ENCODE results near the gene FNDC3B.
"Not testable (repeated sequence)": the region's sequence is repeated elsewhere in the genome, so short reads cannot be mapped to it uniquely, and the experiment has no call there.

FNDC3B gene

GRCh38 chr3:172235698-172236097 lies 196.3 kb downstream of the FNDC3B start:
- no peak for DNase-seq (ENCODE audit: low read depth in 2 of 2)

DNA sequence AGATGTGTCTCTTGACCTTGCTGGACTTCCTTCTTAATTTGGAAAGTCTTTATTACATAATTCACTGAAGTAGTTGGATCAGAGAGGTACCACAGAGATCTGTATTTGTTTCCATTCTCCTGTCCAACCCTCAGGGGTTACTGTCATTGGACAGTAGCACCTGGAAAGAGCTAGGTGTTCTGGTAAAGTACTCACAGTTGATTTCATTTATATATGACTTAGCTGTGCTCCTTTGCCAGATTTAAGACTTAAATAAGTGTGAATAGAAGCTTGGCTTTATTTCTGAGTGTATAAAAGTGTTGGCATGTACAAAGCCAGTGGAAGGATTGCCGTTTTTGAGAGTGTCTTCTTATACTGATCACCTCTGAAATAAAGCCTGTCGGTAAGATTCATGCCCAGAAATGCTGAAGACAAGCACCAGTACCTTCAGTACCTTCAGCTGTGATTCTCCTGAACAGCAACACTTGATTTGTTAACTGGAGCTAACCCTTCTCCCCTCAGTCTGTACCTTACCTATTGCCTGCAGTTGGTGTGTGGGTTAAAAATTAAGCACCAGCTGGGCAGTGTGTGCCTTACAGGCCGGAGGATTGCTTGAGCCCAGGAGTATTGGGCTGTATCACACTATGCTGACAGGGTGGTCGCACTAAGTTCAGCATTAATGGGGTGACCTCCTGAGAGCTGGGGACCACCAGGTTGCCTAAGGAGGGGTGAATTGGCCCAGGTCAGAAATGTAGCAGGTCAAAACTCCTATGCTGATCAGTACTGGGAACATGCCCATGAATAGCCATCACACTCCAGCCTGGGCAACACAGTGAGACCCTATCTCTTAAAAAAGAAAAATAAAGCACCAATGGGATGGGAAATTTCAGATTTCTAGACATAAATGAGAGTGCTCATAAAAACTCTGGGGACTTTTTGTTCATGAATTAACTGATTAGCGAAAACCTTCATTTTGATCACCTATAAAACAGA lies 197.7 kb downstream of the FNDC3B start:
- DNase-seq (ENCODE audit: low read depth in 2 of 2): no peak

DNA sequence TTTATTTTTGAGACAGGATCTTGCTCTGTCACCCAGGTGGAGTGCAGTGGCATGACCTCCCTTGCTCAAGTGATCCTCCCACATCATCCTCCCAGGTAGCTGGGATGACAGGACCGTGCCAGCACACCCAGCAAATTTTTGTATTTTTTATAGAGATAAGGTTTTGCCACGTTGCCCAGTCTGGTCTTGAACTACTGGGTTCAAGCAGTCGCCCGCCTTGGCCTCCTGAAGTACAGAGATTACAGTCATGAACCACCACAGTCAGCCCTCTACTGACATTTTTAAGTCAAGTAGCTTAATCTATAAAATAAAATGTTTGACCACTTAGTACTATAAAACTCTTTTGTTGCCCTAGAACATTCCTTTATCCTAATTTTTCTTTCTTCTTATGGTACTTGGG lies 198.8 kb downstream of the FNDC3B start:
- no peak for DNase-seq (ENCODE audit: low read depth in 2 of 2)

- no peak for DNase-seq (ENCODE audit: low read depth in 2 of 2)
These were observed 199.9 kb downstream of the FNDC3B start for GRCh38 chr3:172239218-172239790.

DNA sequence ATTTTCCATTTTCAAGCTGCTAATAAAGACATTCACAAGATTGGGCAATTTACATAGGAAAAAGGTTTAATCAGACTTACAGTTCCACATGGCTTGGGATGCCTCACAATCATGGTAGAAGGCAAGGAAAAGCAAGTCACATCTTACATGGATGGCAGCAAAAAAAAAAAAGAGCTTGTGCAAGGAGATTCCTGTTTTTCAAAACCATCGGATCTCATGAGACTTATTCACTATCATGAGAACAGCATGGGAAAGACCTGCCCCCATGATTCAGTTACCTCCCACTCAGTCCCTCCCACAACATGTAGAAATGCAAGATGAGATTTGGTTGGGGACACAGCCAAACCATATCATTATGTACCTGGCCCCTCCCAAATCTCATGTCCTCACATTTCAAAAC lies 202.0 kb downstream of the FNDC3B start:
- no peak for DNase-seq (ENCODE audit: low read depth in 2 of 2)

DNA sequence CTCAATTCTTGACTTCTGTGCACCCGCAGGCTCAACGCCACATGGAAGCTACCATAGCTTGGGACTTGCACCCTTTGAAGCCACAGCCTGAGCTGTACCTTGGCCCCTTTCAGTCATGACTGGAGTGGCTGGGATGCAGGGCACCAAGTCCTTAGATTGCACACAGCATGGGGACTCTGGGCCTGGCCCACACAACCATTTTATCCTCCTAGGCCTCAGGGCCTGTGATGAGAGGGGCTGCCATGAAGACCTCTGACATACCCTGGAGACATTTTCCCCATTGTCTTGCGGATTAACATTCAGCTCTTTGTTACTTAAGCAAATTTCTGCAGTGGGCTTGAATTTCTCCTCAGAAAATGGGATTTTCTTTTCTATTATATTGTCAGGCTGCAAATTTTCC lies 203.1 kb downstream of the FNDC3B start:
- not testable (repeated sequence) for DNase-seq (ENCODE audit: low read depth in 2 of 2)

DNA sequence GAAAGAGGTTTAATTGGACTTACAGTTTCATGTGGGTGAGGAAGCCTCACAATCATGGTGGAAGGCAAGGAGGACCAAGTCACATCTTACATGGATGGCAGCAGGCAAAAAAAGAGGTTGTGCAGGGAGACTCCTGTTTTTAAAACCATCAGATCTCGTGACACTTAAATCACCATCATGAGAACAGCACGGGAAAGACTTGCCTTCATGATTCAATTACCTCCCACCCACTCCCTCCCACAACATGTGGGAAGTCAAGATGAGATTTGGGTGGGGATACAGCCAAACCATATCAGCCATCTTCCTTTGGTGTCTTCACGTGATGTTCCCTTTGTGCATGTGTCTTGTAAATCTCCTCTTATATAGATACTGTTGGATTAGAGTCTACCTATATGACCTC lies 204.0 kb downstream of the FNDC3B start:
- not testable (repeated sequence) for DNase-seq (ENCODE audit: low read depth in 2 of 2)

- no peak for DNase-seq (ENCODE audit: low read depth in 2 of 2)
These were observed 204.6 kb downstream of the FNDC3B start for GRCh38 chr3:172244011-172244410.

GRCh38 chr3:172245241-172245640 lies 205.9 kb downstream of the FNDC3B start:
- DNase-seq (ENCODE audit: low read depth in 2 of 2): no peak

- no peak for DNase-seq (ENCODE audit: low read depth in 2 of 2)
These were observed 206.9 kb downstream of the FNDC3B start for GRCh38 chr3:172246107-172246844.

DNA sequence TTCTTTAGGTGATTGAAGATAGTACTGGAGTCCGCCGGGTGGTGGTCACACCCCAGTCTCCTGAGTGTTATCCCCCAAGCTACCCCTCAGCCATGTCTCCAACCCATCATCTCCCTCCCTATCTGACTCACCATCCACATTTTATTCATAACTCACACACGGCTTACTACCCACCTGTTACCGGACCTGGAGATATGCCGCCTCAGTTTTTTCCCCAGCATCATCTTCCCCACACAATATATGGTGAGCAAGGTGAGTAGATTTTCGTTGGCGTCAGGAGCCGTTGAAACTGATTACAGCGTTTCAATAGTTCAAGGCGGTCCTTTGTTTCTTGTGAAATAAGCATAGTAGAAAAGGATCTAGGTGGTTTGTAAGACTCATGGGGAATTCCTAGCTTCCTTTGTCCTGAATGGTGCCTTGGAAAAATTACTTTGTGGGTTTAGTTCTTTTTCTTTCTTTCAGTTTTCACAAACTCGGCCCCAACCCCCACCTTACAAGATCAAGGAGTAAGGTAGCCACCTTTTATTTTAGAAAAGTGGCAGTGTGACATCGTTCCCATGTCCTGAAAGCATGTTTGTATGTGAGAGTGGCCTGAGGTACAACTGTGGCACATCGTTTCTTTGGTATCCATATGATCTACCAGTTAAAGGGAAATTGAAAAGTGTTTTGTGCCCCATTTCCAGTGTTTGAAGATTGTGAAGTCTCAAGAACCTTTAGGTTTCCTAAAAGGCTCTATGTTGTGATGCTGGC lies 208.3 kb downstream of the FNDC3B start:
- DNase-seq (ENCODE audit: low read depth in 2 of 2): no peak

- DNase-seq (ENCODE audit: low read depth in 2 of 2): no peak
These were observed 209.7 kb downstream of the FNDC3B start for GRCh38 chr3:172249039-172249438.

GRCh38 chr3:172251211-172251610 lies 211.8 kb downstream of the FNDC3B start:
- no peak for DNase-seq (ENCODE audit: low read depth in 2 of 2)

GRCh38 chr3:172253200-172253599 lies 213.8 kb downstream of the FNDC3B start:
- no peak for DNase-seq (ENCODE audit: low read depth in 2 of 2)

DNA sequence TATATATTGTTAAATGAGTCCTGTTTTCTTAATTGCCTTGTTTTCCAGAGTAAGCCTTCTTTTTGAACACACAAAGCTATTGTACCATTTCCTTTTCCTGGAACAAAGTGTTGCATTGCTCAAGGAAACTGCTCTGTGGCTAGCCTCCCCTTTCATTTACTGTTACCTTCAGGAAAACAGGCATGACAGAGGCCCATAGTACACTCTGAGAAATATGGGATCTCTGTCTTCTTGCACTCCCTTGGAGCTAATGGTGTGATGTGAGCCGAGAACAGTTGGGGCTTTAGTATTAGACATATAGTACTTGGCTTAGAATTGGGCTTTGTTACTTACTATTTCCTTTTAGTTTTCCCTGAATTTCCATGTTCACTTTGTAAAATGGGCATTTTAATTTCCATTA lies 215.2 kb downstream of the FNDC3B start:
- no peak for DNase-seq (ENCODE audit: low read depth in 2 of 2)

- DNase-seq (ENCODE audit: low read depth in 2 of 2): not testable (repeated sequence)
These were observed 215.9 kb downstream of the FNDC3B start for GRCh38 chr3:172255321-172255720.

GRCh38 chr3:172256101-172256734 lies 216.8 kb downstream of the FNDC3B start:
- DNase-seq (ENCODE audit: low read depth in 2 of 2): no peak

GRCh38 chr3:172257648-172258400 lies 218.4 kb downstream of the FNDC3B start:
- peak; percentile 59 for DNase-seq (ENCODE audit: low read depth in 2 of 2)

GRCh38 chr3:172258624-172259023 lies 219.2 kb downstream of the FNDC3B start:
- no peak for DNase-seq (ENCODE audit: low read depth in 2 of 2)

DNA sequence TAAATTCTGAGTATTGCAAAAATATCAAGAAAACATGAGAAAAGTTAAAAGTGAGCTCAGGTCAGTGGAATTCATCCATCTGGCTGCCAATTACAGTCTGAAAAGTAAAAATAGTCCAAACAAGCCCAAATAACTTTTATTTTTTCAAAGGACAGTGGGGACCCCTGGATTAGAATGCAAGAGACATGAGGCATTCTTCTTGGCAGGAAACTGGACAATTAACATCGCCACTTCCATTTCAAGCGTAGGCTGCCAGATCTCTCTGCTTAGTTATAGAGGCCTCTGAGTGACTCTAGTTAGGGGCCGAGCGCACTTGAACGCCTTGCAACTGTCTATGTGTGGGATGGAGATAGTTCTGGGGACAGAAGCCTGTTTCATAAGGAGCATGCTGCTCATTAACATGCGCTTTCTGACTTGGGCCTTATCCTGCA lies 219.7 kb downstream of the FNDC3B start:
- no peak for DNase-seq (ENCODE audit: low read depth in 2 of 2)

Measured in fibroblast of skin of left quadriceps (primary cell).